ENCODE results near the gene EDN2.

EDN2 gene

DNA sequence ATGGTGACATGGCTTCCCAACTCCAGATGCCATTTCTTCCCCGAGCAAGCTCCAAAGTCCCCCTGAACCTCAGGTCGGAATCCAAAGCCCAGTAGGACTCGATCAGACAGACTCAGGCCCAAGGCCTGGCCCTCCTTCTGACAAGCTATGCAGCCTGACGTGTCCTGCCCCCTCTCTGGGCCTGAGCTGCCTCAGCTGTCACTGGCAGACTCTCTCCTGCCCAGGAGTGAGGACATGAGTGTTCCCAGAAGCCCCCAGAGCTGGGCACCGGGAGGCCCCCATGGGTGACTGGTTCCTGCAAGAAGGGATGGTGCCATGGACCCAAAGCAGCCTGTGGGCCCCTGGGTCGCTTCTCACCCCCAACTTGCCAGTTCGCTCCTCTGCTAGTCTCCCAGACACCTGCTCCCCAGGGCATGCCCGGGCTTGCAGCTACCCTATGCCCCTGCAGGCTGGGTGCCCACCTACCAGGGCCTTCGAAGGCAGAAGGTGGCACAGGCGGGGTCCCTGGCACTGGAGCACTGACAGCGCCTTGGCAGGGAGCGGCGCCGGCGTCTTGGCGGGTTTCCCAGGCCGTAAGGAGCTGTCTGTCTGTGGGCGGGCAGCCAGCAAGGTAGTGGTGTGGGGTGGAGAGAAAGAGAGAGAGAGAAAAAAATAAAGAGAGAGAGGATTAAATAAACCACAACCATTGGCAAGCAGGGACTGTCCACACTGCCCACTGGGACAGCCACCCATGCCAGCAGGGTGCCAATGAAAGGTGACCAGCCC lies 2.3 kb downstream of the EDN2 start:
- DNase-seq: no peak

DNA sequence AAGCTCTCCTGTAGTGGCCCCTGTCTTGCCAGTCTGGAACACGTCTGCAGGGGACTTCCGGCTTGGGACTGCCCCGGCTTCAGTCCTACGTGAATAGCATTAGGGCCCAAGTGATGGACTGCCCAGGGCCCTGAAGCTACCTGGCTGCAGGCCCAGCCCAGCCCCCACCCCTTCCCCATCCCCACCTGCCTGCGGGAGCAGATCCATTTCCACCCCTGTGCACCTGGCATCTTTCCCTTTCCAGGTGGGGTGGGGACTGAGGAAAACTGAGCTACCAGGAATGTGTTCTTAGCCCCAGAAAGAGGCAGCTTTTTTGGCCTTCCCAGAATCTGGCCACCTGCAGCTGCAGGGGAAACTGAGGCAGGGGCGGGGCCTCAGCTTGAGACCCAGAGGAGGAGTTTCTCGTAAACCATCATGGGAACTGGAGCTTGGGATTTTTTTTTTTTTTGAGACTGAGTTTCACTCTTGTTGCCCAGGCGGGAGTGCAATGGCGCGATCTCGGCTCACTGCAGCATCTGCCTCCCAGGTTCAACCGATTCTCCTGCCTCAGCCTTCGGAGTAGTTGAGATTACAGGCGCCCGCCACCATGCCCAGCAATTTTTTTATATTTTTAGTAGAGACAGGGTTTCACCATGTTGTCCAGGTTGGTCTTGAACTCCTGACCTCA lies 3.2 kb downstream of the EDN2 start:
- no peak for DNase-seq

DNA sequence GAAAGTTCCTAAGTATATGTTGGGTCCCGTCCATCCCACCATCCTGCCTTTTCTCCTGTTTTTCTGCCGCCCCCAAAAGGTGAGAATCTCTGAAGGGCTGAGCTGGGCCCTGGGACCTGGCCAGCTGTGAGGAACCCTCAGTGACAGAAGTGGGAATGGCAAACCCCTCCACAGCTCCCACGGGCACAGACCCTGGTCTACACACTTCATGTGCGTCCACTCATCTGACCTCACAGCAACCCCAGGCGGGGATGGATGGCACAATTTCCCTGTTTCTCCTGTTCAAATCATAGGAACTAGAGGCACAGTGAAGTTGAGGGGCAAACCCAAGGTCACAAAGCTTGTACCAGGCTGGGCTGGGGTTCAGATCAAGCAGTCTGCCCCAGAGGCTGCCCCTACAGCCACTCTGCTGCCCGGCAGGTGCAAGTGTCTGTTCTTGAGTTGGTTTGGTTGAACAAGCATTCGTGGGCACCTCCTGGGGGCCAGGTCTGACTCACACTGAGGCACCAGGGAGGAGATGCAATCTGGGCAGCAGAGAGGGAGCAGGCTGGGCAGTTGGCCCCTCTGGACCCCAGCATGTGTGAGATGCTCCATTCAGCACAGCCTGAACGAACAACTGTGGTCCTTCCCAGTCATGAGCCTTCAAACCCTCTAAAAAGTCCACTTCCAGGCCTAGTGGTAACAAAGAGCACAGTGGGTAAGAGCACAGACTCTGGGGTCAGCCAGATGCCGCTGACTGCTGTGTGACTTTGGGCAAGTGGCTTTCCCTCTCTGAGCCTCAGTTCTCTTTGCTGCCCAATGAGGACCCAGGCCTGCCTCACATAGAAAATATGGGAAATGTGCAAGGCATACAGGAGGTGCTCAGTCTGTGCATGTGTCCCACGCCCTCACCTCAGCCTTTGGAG lies 4.0 kb downstream of the EDN2 start:
- no peak for DNase-seq

DNA sequence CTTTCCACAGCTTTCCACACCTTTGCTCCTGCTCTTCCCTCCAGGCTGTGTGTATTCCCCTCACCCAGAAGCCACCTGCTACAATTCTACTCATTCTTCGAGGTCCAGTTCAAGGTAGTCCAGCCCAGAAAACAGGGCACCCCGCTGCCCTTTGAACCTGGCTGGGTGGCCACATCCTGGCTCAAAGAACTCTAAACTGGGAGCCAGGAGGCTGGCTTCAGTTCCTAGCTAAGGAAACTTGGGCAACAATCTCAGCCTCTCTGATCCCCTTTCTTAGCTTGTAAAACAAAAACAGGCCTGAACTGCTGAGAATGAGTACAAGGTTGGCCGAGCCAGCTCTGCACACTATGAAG lies 4.7 kb downstream of the EDN2 start:
- DNase-seq: no peak

DNA sequence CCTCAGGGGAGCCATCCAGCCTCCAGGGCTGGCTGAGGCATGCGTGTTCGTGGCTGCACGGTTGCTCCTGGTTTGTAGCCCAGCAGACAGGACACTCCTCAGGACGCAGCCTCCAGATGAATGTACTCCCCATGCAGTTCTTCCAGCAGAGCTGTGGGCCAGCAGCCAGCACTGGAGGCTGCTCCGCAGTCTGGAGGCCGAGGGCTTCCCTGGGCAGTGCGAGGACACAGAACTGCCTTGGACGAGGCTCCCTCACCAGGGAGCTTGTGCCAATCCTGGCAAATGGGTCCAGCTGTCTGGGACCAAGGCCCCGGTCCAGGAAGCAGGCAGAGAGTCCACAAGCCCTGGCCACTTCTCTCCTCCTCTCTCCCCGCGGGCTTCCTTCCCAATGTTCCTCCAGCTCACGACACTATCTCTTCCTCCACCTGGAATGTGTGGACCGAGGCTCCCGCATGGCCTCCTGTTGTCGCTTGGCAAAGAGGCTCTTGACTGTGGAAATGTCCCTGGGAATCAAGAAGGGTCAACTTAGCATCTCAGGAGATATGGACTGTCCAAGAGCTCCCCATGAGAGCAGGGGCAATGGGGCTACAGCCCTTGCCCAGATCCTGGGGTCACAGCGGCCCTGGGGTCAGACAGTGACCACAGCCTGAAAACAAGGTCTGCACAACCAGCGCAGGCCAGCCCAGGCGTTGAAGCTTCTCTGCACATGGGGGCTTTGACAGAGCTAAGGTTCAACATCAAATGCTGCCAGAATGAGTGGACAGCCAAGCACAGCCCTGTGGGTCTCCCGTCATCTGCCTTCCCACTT lies 5.3 kb downstream of the EDN2 start:
- DNase-seq: no peak

DNA sequence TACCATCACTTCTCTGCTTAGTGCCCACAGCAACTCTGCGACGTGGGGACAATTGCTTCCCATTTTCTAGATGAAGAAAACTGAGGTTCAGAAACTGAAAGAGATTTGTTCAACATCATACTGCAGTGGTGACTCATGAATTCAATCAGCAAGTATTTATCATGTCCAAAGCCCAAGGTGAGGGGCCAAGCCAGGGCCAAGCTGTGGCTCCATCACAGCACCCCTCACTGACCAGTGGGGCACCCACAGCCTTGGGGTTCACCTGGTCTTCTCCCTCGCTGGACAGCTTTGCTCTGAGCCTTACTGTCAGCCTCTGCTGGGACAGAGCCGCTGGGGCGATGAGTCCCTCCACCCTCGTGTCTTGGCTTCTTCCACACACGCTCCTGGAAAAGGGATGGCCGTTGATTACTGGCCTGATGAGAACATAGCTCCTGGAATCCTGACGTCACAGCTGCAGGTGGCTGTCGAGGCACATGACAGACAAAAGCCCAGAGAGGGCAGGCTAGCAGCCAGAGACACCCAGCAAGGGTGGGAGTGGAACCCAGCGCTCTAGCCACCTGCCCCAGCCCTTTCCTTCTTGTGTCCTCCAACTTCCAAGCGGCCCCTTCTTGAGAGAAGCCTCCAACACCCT lies 6.2 kb downstream of the EDN2 start:
- DNase-seq: no peak

DNA sequence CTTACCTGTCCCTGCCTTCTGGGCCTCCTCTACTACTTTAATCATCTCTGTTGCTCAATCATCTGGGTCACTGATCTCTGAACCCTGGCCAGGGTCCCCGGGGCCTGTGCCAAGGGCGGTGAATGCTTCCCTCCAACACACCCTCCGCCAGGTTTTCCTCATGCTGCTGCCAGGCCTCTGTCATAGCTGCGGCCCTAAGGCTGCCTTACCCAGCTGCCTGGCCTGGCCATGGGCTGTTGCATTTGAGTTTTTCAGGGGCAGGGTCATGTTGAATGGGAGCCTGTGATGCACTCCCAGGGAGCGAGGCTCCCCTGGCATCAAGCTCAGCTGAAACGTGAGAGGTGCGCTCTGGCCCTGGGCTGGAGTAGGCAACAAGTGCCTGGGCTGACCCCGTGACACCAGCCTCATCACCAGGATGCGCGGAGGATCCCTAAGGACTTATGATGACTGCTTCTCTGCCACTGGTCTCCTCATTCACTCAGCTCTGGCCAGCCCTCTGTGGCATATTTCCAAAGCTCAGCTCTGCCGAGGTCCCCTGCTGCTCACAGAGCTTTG lies 7.6 kb downstream of the EDN2 start:
- DNase-seq: no peak

DNA sequence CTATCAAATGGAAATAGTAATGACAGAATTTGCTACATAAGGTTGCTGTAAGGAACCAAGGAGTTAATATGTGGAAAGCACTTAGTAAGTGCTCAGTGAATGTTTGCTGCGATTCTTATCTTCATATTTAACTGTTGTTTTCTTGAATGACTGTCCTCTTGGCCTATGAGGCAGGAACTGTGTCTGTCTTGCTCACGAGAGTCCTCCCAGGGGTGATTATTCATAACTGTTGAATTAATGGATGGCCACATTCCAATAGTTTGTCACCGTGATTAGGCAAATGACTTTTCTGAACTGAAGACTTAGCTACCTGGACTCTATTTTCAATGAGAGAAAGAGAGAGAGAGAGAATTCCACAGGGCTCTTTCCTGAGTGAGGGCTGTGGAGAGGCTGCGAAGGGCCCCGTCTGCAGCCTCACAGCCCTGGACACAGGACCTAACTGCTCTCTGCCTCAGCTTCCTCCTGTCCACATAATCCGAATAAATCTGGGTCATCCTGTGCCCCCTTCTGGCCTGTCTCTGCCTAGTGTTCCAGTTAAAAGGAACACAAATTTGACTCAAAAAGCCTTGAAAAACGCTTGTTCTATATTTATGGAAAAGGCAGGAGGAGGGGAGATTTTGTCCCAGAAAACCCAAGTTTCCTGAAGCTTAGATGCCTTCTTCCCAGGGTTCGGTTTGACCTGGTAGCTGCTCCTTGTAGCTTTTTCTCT lies 8.5 kb downstream of the EDN2 start:
- no peak for DNase-seq

DNA sequence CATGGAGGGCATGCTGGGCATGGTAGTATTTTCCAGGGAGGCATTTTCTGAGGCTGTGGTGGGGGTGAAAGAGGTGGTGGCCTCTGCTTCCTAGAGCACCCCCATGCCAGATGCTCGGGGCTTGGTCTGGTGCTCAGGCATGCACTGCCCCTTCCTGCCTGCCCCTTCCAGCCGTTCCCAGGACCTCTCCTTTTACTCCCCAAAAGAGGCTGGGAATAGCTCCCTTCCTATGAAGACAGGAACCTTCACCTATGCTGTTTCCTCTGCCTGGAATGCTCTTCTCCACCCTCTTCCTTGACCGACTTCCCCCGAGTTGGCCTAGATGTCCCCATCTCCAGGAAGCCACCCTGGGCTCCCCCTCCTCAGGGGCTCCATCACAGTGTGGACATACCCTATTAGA lies 9.1 kb downstream of the EDN2 start:
- DNase-seq: no peak

DNA sequence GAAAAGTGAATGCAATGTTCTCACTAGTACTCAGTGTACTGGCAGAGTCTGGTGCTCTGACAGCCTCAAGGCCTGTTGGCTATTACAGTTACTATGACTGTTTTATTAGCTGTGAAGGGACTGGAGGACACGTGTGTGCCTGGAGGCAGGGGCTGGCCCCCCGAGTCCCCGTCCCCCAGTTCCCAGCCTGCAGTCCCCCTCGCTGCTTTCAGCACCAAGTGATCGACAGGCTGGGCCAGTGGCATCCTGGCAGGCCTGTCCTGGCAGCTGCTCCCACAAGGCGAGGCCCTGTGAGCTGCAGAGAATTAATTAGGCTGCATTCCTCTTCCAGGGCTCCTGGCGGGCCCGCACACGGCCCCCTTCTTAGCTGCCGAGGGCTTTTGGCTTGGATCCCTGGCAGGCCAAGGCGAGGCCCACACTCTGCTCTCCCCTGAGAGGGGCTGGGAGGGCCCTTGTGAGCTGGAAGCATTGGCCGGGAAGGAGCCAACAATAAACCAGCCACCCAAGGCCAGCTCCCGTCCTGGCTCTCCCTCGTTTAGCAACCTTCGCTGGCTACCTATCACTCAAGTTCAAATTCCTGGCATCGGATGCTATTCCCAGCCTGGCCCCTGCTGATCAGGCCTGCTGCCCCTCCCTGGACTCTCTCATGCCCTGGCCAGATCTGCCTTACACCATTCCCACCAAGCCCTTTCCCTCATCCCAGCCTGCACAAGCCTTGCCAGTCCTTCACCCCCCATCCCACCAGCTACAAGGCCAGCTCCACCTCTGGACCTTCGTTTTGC lies 9.8 kb downstream of the EDN2 start:
- DNase-seq: no peak

DNA sequence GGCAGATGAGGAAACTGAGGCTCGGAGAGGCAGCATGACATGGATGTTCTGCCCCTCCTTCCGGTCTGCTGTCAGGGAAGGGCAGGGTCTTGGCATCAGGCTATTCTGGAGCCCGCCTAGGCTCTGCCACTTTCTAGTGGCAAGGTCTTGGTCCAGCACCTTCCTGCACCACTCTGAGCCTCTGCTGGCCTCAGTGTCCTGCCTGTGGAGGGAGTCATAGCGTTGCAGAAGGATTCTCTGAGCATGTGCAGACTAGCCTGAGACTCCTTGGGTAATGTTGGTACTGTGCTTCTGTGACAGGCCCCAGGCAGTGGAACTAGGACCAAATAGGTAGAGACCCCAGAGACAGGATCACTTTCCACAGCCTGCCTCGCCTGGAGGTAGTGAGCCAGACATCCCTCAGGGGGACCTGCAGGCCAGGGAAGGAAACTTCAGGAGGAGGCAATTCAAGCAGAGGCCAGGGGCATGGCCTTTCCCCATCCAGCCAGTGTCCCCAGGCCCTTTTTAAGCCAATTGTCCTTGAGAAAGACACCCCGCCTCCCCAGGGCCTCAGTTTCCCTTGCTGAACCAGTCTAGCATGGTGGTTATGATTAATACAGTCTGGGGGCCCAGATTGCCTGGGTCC lies 10.6 kb downstream of the EDN2 start:
- DNase-seq: no peak

DNA sequence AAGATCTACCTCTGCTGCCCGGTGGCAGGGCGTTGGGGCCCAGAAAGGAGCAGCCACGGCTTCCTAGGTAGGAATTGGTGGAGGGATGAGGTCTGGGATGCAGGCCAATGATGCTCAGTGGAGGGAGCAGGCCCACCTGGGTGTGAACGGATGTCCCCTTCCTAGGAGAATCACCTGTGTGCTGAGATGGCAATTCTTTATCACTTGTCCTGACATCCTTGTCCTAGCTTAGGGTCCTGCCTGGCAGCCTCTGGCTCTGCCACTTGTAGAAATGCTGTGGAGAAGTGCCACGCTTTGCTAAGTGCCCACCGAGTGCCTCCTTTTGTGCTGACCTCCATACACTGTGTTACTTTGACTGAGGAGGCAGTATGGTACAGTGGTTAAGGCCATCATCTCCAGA lies 12.8 kb downstream of the EDN2 start:
- no peak for DNase-seq

DNA sequence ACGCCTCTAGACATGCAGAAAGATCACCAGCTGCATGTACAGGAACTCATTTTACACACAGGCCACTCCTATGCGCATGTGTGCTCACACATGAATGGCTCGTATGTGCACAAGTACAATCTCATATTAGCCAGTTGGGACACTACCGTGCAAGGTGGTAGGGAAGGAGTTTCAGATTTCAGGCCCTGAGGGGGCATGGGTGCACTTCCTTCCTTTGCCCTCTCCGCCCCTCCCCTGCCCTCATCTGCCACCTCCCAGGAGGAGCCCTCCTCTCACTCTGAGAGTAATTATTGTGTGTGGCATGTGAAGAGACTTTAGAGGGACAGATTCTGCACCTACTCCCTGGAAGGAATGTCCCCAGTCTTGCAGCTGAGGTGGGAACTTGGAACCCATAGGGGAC lies 14.8 kb downstream of the EDN2 start:
- no peak for DNase-seq

DNA sequence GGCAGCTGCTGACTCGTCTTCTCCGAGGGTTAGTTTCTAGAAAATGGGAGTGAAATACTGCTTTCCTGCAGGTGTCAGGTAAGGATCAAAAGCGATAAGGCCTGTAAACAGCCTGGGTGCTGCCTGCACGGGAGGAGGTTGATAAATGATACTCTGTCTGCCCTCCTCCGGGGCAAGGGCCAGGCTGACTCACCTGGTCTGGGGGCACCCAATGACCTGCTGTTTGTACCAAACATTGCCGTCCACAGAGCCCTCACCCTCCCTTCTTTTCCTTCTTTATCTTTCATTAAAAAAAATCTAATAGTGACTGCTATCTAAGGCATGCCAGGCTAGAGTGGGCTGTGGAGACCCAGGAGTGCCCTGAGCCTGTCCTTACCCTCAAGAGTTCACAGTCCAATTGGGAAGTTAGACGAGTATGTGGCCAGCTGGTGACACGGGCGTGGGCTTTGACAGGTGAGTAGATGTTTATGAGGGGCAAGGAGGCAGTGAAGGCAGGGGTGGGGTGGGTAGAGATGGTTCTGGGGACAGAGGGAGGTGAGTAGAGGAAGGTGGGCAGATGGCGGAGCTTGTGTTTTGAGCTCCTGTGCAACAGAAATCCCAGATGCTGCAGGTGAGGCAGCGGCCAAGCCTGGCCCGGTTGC lies 16.2 kb downstream of the EDN2 start:
- no peak for DNase-seq

DNA sequence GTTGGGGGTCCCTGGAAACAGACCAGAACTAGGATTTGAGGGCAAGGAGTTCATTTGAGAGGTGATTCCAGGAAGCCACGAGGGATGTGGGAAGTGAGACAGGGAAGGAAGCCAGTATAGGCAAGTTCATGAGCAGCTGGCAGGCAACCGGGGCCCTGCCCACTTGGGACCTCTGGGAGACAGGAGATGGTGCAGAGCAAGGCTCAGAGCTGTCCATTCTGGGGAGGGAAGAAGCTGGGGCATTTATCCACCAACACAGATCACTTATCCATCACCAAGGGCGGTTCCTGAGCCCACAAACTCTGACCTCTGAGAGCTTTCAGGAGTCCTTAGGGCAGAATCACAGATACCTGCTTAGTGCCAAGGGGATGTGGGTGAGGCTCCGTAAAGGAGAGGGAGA lies 16.8 kb downstream of the EDN2 start:
- DNase-seq: no peak

DNA sequence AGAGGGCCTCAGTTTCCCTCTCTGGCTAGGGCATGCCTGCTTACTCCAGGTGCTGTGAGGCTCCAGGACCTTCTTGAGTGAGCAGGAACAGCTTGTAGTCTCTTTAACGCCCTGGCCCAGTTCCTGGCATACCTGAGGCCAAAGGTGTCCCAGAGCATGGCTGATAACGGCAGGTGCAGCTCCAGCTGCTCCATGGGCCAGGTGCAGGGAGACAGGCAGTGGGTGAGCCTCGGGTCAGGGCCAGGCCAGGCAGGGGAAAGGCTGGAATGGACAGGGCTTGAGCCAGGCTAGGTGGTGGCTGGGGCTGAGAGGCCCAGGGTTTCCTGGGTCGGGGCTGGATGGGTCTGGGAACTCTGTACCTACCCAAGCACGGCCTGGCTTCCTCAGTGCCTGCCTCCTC lies 18.3 kb downstream of the EDN2 start:
- no peak for DNase-seq

DNA sequence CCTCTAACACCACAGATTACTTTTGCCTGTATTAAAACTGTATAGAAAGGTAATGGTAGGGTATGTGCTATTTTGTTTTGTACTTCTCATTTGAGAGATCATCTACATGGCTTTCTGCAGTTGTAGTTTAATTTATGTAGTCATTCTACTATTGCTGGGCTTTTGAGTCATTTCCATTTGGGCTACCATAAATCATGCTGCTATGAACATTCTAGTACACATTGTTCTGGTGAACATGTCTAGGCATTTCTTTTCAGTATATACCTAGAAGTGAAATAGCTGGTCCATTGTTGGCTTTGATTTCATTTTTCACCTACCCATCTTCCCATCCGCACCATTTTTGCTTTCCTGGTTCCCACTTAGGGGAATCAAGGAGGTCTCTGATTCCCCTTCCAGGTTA lies 18.7 kb downstream of the EDN2 start:
- DNase-seq: no peak

DNA sequence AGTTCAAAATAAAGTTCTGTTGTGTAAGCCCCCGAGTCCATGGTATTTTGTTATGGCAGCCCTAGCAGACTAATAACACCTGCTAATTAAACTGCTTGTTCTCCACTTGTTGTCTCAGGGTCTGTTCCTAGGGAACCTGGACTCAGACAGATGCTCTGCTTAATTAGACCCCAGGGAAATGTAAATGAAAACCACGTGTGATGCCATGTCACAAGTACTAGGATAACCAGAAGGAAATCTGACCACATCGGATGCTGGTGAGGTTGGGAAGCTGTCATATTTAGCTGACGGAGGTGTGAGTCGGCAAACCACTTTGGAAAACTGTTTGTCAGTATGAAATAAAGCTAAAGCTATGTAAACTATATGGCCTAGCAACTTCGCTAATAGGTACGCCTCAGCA lies 19.6 kb downstream of the EDN2 start:
- DNase-seq: no peak

DNA sequence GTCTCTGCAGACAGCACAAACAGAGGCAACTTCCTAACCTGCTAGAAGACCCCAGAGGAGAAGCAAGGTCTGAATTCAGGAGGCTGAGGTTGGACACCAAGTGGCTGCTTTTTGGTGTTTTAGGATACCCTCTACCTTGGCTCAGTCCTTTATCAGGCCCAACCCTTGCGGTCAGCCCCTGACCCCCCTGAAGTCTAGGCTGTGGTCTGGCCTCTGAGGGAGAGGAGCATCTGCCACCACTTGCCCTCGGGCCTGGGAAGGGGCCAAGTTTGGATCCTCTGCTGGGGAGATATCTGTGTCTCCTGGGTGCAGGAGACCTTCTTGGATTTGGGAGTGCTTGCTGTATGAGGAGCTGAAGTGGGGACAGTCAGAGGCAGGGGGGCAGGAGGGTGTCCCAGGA lies 21.0 kb downstream of the EDN2 start:
- DNase-seq: no peak

DNA sequence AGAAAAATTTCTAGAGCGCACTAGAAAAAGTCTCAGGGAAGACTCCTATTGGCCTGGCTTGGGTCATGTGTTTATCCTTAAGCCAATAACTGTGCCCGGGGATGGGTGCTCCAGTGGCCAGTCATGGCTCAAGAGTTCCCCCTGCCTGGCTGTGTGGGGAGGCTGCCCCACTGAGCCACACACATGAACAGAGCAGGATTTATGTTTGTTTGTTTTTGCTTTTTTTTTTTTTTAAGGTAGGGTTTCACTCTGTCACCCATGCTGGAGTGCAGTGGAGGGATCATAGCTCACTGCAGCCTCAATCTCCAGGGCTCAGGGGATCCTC lies 21.8 kb downstream of the EDN2 start:
- DNase-seq: no peak

Data from 8988T (cell line).